Stimulated activated CD4-positive, alpha-beta T cell treated with anti-CD3 and anti-CD28 coated beads, Interleukin-12 subunit alpha, Interleukin-12 subunit beta, amount 100 ng/mL, for 4 hours (primary cell): ENCODE measurements around the gene ETV3.
"Not testable (repeated sequence)": the region's sequence is repeated elsewhere in the genome, so short reads cannot be mapped to it uniquely, and the experiment has no call there.

Experiments
- DNase-seq: peaks from one replicate; pipeline ENCODE4 v3.0.0-alpha.2; 2020

Gene ETV3

GRCh38 chr1:157111396-157112165 is 26.6 kb downstream of the ETV3 start:
- no peak for DNase-seq

GRCh38 chr1:157110686-157111085 is 27.5 kb downstream of the ETV3 start:
- DNase-seq, result no peak

- no peak for DNase-seq
Measured at GRCh38 chr1:157110003-157110402, 28.2 kb downstream of the ETV3 start.

GRCh38 chr1:157108448-157108847 is 29.7 kb downstream of the ETV3 start:
- no peak for DNase-seq

- DNase-seq, result no peak
Measured at GRCh38 chr1:157107702-157108101, 30.5 kb downstream of the ETV3 start.

GRCh38 chr1:157106813-157107189 is 31.4 kb downstream of the ETV3 start:
- no peak for DNase-seq

GRCh38 chr1:157105988-157106812 is 32.0 kb downstream of the ETV3 start:
- no peak for DNase-seq

GRCh38 chr1:157105298-157105987 is 32.8 kb downstream of the ETV3 start:
- DNase-seq, result no peak

GRCh38 chr1:157104598-157105293 is 33.4 kb downstream of the ETV3 start:
- no peak for DNase-seq

GRCh38 chr1:157103268-157103667 is 34.9 kb downstream of the ETV3 start:
- DNase-seq, result no peak

GRCh38 chr1:157101149-157101548 is 37.0 kb downstream of the ETV3 start:
- DNase-seq, result no peak

GRCh38 chr1:157099633-157100009 is 38.6 kb downstream of the ETV3 start, which contains the start of gene ETV3L:
Gene ETV3L (minus strand): TSS chr1:157099808. CDS start chr1:157099523, 285 bp downstream.
- DNase-seq, result no peak

GRCh38 chr1:157098987-157099632 is 39.1 kb downstream of the ETV3 start:
- not testable (repeated sequence) for DNase-seq

GRCh38 chr1:157098519-157098918 is 39.7 kb downstream of the ETV3 start:
- DNase-seq, result no peak

GRCh38 chr1:157097692-157098091 is 40.5 kb downstream of the ETV3 start:
- DNase-seq, result no peak

- no peak for DNase-seq
Measured at GRCh38 chr1:157096881-157097280, 41.3 kb downstream of the ETV3 start.

- DNase-seq, result no peak
Measured at GRCh38 chr1:157095551-157095950, 42.6 kb downstream of the ETV3 start.

GRCh38 chr1:157095091-157095490 is 43.1 kb downstream of the ETV3 start:
- DNase-seq, result no peak

GRCh38 chr1:157092831-157093230 is 45.4 kb downstream of the ETV3 start:
- no peak for DNase-seq

GRCh38 chr1:157091668-157092273 is 46.4 kb downstream of the ETV3 start:
- no peak for DNase-seq

- no peak for DNase-seq
Measured at GRCh38 chr1:157091186-157091585, 47.0 kb downstream of the ETV3 start.

GRCh38 chr1:157090771-157091170 is 47.4 kb downstream of the ETV3 start:
- no peak for DNase-seq
